NCI-H1417 treated with DMSO at 0.1 percent for 48 hours (cell line): ENCODE results near the gene ATF5.
"Not testable (repeated sequence)": the region's sequence is repeated elsewhere in the genome, so short reads cannot be mapped to it uniquely, and the experiment has no call there.

ENCODE experiments used
- DNase-seq: peaks from one replicate; lab custom pipeline; 2025; lab: John Stamatoyannopoulos, UW

Gene ATF5

DNA sequence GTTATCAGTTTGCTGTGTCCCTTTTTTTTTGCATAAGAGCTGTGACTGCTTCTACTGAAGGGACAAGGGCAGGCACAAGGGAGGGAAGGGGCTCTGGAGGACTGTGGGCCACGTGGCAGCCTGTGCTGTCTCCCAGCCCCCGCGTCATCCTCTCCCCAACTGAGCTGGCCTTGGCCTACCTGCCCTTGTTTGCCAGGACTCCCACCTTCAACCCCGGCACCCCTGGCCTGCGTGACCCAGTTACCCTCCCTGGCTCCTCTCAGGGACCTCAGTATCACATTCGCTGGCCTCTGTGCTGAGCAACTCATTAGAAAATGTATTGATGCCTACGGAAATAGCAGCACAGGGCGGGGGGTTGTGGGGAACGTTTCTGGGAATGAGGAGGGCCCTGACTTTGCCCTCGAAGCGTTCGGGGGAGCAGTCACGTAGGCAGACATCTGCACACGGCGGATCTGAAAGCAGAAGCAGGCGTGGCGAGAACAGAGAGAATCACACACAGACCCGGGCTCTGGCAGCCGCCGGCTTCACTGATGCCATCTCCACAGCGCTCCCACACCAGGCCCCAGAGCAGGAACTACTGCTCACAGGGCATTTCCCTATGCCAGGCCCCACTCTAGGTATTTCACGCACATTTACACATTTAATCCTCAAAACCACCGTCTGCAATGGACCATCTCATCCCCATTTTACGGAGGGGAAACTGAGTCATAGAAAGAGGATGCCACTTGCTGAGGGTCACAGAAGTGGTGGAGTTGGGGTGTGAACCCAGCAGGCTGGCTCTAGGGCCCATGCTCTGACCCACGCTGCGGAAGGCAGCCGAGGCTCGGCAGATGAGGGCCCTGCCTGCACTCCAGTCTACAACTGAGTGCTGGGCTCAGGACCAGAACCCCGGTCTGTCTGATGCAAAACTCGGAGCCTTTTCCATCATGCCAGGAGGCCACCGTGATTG, 5.7 kb upstream of the ATF5 start:
- DNase-seq, result no peak

GRCh38 chr19:49924004-49924880, 4.8 kb upstream of the ATF5 start:
- no peak for DNase-seq

DNA sequence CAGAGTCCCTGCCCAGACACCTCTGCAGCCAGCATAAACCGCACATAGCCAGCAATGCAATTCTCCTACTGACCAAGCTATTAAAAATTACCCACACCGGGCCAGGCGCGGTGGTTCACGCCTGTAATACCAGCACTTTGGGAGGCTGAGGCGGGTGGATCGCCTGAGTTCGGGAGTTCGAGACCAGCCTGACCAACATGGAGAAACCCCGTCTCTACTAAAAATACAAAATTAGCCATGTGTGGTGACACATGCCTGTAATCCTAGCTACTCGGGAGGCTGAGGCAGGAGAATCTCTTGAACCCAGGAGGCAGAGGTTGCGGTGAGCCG, 4.2 kb upstream of the ATF5 start:
- not testable (repeated sequence) for DNase-seq

GRCh38 chr19:49925486-49925885, 3.5 kb upstream of the ATF5 start:
- no peak for DNase-seq

- DNase-seq, result no peak
These were observed 2.5 kb upstream of the ATF5 start for GRCh38 chr19:49926515-49926914.

- no peak for DNase-seq
These were observed 1.3 kb upstream of the ATF5 start for GRCh38 chr19:49927526-49928264.

- DNase-seq, result peak; percentile 86
These were observed 842 bp downstream of the ATF5 start for GRCh38 chr19:49929611-49930482.

DNA sequence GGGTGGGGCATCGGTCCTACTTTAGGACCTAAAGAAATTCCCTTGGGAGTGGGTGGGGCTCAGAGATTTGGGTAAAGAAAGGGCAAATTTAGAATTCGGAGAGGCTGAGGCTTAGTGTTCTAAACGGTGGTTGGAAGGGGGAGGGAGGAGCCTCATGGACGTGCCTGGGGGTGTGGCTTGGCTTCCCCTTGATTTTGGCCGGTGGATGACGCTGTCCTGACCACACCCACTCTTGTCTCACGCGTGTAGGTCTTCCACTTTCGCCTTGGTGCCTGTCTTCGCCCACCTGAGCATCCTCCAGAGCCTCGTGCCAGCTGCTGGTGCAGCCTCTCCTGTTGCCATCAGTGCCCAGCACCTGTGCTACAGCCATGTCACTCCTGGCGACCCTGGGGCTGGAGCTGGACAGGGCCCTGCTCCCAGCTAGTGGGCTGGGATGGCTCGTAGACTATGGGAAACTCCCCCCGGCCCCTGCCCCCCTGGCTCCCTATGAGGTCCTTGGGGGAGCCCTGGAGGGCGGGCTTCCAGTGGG, 1.5 kb downstream of the ATF5 start:
- no peak for DNase-seq

- no peak for DNase-seq
These were observed 2.5 kb downstream of the ATF5 start for GRCh38 chr19:49931293-49932040.

- DNase-seq, result no peak
These were observed 3.0 kb downstream of the ATF5 start for GRCh38 chr19:49932041-49932451.

DNA sequence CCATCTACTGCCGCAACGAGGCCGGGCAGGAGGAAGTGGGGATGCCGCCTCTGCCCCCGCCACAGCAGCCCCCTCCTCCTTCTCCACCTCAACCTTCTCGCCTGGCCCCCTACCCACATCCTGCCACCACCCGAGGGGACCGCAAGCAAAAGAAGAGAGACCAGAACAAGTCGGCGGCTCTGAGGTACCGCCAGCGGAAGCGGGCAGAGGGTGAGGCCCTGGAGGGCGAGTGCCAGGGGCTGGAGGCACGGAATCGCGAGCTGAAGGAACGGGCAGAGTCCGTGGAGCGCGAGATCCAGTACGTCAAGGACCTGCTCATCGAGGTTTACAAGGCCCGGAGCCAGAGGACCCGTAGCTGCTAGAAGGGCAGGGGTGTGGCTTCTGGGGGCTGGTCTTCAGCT, 3.7 kb downstream of the ATF5 start:
- DNase-seq, result no peak

DNA sequence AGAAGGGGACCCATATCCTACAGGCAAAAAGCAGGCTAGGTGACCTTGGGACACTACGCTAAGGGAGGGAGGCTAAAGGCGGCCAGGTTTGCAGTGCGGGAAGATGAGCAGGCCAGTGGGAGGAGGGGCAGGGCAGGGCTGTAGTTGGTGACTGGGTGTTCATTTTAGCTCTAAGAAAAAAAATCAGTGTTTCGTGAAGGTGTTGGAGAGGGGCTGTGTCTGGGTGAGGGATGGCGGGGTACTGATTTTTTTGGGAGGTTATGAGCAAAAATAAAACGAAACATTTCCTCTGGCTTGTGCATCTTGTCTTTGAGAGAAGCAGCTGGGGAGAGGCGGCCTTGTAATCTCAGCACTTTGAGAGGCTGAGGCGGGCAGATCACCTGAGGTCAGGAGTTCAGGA, 4.6 kb downstream of the ATF5 start:
- DNase-seq, result no peak

GRCh38 chr19:49936549-49936948, 7.5 kb downstream of the ATF5 start:
- no peak for DNase-seq

DNA sequence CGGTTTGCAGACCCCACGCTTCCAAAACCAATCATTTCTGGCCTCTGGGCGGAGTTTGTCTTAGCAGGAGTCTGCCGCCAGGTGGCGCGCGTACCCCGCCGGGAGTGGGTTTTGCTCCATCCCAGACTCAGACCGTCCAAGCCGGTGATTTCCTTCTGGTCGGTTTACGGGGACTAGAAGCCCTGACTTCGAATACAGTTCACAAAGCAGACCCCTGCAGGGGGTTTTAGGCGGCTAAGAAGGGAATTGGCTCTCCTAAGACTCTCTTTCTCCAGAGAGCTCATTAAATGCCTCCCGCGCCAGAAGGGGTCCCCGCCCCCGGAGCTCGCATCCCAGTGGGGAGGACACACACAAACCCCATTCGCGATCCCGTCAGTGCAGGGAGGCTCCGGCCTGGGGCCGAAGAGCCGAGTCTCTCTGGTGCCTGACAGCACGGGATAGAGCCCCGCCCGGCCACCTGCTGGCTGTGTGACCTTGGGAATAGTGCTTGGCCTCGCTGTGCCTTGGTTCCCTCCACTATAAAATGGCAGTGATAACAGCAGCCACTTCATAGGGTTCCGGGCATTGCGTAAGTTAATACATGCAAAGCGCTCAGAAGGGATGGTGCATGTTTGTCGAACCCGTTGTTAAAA, 8.9 kb downstream of the ATF5 start:
- peak; percentile 6 for DNase-seq

DNA sequence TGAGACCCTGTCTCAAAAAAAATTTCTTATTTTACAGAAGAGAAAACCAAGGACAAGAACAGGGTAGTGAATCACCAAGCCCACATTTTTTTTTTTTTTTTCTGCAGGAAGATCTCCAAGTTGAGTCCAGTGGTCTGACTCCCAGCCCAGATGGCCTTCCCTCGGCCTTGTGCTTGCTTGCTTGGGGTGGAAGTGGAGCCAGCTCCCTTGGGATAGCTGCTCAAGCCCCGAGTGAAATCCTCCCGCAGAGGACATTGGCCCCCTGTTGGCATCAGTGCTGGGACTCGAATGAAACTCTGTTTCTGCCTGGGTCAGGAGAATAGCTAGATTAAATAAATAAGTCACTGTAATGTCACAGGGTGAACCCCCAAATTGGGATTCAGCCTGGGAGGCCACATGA, 9.7 kb downstream of the ATF5 start:
- no peak for DNase-seq

- no peak for DNase-seq
These were observed 10.9 kb downstream of the ATF5 start for GRCh38 chr19:49939721-49940481.

GRCh38 chr19:49940482-49940791, 11.4 kb downstream of the ATF5 start:
- DNase-seq, result no peak

DNA sequence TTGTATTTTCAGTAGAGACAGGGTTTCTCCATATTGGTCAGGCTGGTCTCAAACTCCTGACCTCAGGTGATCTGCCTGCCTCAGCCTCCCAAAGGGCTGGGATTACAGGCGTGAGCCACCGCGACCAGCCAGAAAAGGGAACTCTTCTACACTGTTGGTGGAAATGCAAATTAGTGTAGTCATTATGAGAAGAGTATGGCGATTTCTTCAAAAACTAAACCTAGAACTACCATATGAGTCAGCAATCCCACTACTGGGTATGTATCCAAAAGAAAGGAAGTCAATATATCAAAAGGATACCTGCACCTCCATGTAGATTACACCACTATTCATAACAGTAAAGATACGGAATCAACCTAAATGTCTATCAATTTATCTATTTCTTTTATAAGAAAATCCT, 15.6 kb downstream of the ATF5 start:
- not testable (repeated sequence) for DNase-seq

- no peak for DNase-seq
These were observed 17.4 kb downstream of the ATF5 start for GRCh38 chr19:49946415-49946814.
